Endodermal cell (in vitro differentiated cells): ENCODE data around the gene UTP11. TPM values are rescaled to one million over a fixed set of nuclear protein-coding genes. Genes with fewer than 3 reads are reported as not detected.
"Not testable (repeated sequence)": the region's sequence is repeated elsewhere in the genome, so short reads cannot be mapped to it uniquely, and the experiment has no call there.

Source experiments
- DNase-seq: peaks from one replicate; pipeline ENCODE4 v3.0.0-alpha.2; 2017
- H3K27ac ChIP-seq: 2 replicates; pipeline ENCODE4 v1.5.1; 2013; ENCODE audit warnings: mild to moderate bottlenecking, low read depth, low read length, moderate library complexity
- H3K27me3 ChIP-seq: 2 replicates; pipeline ENCODE4 v1.6.1; 2013; ENCODE audit warnings: mild to moderate bottlenecking, low read length, moderate library complexity; ENCODE audit not compliant: insufficient read depth, control insufficient read depth, poor library complexity, severe bottlenecking
- H3K36me3 ChIP-seq: 2 replicates; pipeline ENCODE4 v1.7.0; 2013; ENCODE audit warnings: mild to moderate bottlenecking, low read length, moderate library complexity; ENCODE audit not compliant: control insufficient read depth, insufficient read depth
- H3K4me1 ChIP-seq: one replicate; pipeline ENCODE4 v1.7.0; 2013; ENCODE audit warnings: low read length; ENCODE audit not compliant: control insufficient read depth, insufficient read depth
- H3K4me3 ChIP-seq: 2 replicates; pipeline ENCODE4 v1.5.1; 2013; ENCODE audit warnings: mild to moderate bottlenecking, low read length, moderate library complexity
- H3K9ac ChIP-seq: 2 replicates; pipeline ENCODE4 v1.6.1; 2013; ENCODE audit warnings: mild to moderate bottlenecking, low read length, moderate library complexity; ENCODE audit not compliant: poor library complexity, severe bottlenecking; ENCODE audit errors: extremely low read depth
- H3K9me3 ChIP-seq: 2 replicates; pipeline ENCODE4 v1.6.1; 2013; ENCODE audit warnings: mild to moderate bottlenecking, low read length, moderate library complexity; ENCODE audit not compliant: control insufficient read depth
- H3K27ac Mint-ChIP-seq: 2 replicates; pipeline ENCODE4 v1.8.0; 2020; ENCODE audit warnings: mixed read lengths
- H3K27me3 Mint-ChIP-seq: 2 replicates; pipeline ENCODE4 v1.8.0; 2021; ENCODE audit warnings: mild to moderate bottlenecking, mixed read lengths; ENCODE audit not compliant: insufficient read depth
- H3K36me3 Mint-ChIP-seq: 2 replicates; pipeline ENCODE4 v1.8.0; 2020; ENCODE audit warnings: low read depth, mixed read lengths
- H3K4me1 Mint-ChIP-seq: 2 replicates; pipeline ENCODE4 v1.8.0; 2020; ENCODE audit warnings: mixed read lengths
- H3K4me3 Mint-ChIP-seq: 2 replicates; pipeline ENCODE4 v1.8.0; 2020; ENCODE audit warnings: mild to moderate bottlenecking, moderate library complexity, mixed read lengths
- H3K9me3 Mint-ChIP-seq: 2 replicates; pipeline ENCODE4 v1.8.0; 2020; ENCODE audit warnings: mild to moderate bottlenecking, mixed read lengths
- CTCF ChIP-seq: fragments of 200-600 bp; sonication (generic); conservative IDR thresholded peaks from 2 replicates; pipeline ENCODE4 v1.5.0; 2021; ENCODE audit warnings: antibody characterized with exemption, mild to moderate bottlenecking
- WGBS, 2 experiments: methylation state at CpG; one replicate each; pipeline versions ENCODE4 v1.1.5 to v1.1.7; 2013; ENCODE audit warnings: missing lambda C conversion rate in 2 of 2, mixed read lengths in 1 of 2; ENCODE audit not compliant: insufficient coverage in 1 of 2, insufficient read length in 1 of 2; 5-methylcytosine and 5-hydroxymethylcytosine counted together
- total RNA-seq, 2 donors: library from RNA; stranded (reverse); fragmentation: NEBNext Ultra II Directional in 1 of 2; extraction: Animal tissue kit (Norgen Biotek cat#: 25700) in 1 of 2; gene quantifications; 2 replicates in 1 of 2; 3 replicates in 1 of 2; pipeline ENCODE4 v1.2.1, GENCODE V29; 2021

The UTP11 gene
- total RNA-seq, 2 donors from 2014 or later: 40.9 to 46.3 TPM

- Histone ChIP-seq H3K36me3 (no peaks in the 10 kb centered on the region), H3K4me3 (no peak overlapping the region), H3K9me3 (no peaks in the 10 kb centered on the region), H3K4me1 (peaks cover 28% of the 10 kb centered on the region), H3K27me3 (no peaks in the 10 kb centered on the region), H3K9ac (no peak overlapping the region), H3K27ac (no peak overlapping the region)
- 90 to 92% methylated on average over 4 to 17 of the region's 17 CpGs for WGBS, 2 experiments
- peak overlapping the region; percentile 26 for H3K4me3 Mint-ChIP-seq
- peaks cover 6% of the 10 kb centered on the region for H3K36me3 Mint-ChIP-seq
- H3K4me1 Mint-ChIP-seq: peaks cover 45% of the 10 kb centered on the region
- H3K9me3 Mint-ChIP-seq: no peaks in the 10 kb centered on the region
- no peak for DNase-seq
- peak overlapping the region; percentile 87 for H3K27ac Mint-ChIP-seq
- no peak for TF ChIP-seq CTCF
- peaks cover 4% of the 10 kb centered on the region for H3K27me3 Mint-ChIP-seq
These were observed 18.3 kb downstream of the UTP11 start for GRCh38 chr1:38030596-38031512.

GRCh38 chr1:38031513-38031866, 19.0 kb downstream of the UTP11 start:
- Mint-ChIP-seq H3K36me3 (peaks cover under 1% of the 10 kb centered on the region), H3K27ac (no peak overlapping the region), H3K27me3 (peaks cover 6% of the 10 kb centered on the region), H3K4me3 (no peak overlapping the region), H3K4me1 (peaks cover 45% of the 10 kb centered on the region), H3K9me3 (no peaks in the 10 kb centered on the region)
- H3K27me3 ChIP-seq: no peaks in the 10 kb centered on the region
- H3K27ac ChIP-seq: no peak overlapping the region
- peak; percentile 49 for DNase-seq
- H3K4me1 ChIP-seq: peaks cover 28% of the 10 kb centered on the region
- WGBS, 2 experiments: 63 to 83% methylated on average over 2 to 3 of the region's 4 CpGs
- H3K4me3 ChIP-seq: no peak overlapping the region
- no peak overlapping the region for H3K9ac ChIP-seq
- H3K9me3 ChIP-seq: no peaks in the 10 kb centered on the region
- H3K36me3 ChIP-seq: no peaks in the 10 kb centered on the region
- TF ChIP-seq CTCF: no peak

- 92 to 100% methylated on average over 2 of the region's 2 CpGs for WGBS, 2 experiments
- not testable (repeated sequence) for H3K4me3 Mint-ChIP-seq, DNase-seq, H3K9me3 ChIP-seq, H3K9ac ChIP-seq, H3K9me3 Mint-ChIP-seq, H3K27ac ChIP-seq, H3K4me3 ChIP-seq, H3K27me3 Mint-ChIP-seq, H3K27me3 ChIP-seq, H3K27ac Mint-ChIP-seq, H3K36me3 Mint-ChIP-seq, H3K36me3 ChIP-seq
- peaks cover 36% of the 10 kb centered on the region for H3K4me1 Mint-ChIP-seq
- peaks cover 28% of the 10 kb centered on the region for H3K4me1 ChIP-seq
These were observed 20.5 kb downstream of the UTP11 start for GRCh38 chr1:38032992-38033391.
